ENCODE data around the gene DENND4B. TPM values are rescaled to one million over a fixed set of nuclear protein-coding genes. Genes with fewer than 3 reads are reported as not detected.
"Not testable (repeated sequence)": the region's sequence is repeated elsewhere in the genome, so short reads cannot be mapped to it uniquely, and the experiment has no call there.

The DENND4B gene
- total RNA-seq, 1 experiment from 2014 or later: 5.9 TPM

GRCh38 chr1:153928791-153929341 lies 17.7 kb downstream of the DENND4B start:
- DNase-seq (ENCODE audit: low read depth): peak; percentile 44

DNA sequence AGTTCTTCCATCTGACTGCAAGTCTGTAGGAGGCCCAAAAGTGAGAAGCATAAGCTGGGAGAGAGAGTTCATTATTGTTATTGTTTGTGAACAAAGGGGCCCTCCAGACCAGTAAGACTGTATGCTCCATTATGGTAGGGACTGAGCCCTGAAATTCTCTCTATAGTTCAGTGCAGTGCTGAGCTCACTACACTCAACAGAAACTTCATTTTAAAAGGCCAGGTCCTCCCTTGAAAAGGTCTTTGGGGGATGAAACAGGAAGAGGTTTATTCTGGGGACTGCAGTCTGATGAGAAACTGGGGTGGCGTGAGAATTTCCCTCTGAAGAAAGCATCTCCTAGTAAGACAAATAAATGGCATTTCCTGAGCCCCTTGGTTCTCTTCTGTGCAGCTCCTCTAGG lies 18.3 kb downstream of the DENND4B start:
- DNase-seq (ENCODE audit: low read depth): no peak

DNA sequence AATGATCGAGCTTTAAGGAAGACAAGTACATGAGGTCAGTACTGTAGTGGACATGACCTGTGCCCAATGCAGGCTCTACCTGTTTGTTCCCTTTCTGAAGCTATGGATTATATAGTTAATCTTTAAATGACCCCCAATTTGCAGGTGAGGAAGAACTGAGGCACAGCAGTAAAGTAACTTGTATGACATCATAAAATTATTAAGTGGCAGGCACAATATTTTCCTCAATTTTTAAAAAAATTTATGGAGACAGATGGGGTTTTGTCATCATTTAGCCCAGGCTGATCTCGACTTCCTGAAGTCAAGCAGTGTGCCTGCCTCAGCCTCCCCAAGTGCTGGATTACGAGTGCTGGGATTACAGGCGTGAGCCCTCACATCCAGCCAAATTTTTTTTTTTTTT lies 20.1 kb downstream of the DENND4B start:
- DNase-seq (ENCODE audit: low read depth): no peak

DNA sequence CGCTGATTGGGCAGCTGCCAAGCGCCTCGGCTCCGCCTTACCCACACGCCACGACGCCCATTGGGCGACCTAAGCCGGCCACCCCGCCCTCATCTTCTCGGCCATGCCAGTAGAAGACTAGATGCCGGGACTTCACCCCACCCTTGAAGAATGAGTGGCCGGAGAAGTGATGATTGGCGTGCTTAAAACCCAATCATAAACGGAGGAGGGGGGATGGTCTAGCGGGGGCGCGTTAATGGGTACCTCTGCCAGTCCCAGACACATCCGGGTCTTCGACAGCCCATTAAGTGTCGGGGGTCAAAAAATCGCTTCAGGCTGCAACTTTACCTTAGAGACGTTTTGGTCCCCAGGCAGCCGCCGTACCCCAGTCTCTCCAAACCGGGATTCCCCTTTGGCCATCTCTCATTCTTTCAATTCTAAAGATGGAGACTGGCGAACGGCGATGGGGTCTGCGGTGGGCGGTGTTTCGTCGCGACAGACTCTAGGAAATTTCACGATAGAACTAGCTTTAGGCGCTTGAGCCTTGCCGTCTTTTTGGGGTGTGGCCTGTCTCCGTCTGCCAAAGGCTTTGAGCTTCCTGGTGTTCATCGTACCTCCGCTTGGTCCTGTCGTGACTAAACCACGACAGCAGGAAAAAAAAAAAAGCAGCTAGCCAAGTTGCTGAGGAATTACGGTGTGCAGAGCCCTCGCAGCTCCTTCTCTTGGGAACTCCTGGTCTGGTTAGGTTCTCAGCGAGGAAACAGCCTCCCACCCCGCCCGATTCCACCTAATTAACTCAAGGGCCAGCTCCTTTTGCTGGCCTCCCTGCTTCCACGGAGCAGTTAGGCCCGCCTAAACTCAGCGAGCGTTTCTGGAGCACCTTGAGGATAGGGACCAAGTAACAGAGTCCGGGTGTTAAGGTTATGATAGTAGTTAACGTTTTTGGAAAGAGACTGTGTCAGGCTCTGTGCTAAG lies 23.3 kb downstream of the DENND4B start, which contains the start of gene GATAD2B:
TSS of gene GATAD2B (minus strand) at position 1 of the 954 bp plus-strand sequence. CDS start 94,625 bp downstream, outside the sequence.
- peak; percentile 100 for DNase-seq (ENCODE audit: low read depth)

DNA sequence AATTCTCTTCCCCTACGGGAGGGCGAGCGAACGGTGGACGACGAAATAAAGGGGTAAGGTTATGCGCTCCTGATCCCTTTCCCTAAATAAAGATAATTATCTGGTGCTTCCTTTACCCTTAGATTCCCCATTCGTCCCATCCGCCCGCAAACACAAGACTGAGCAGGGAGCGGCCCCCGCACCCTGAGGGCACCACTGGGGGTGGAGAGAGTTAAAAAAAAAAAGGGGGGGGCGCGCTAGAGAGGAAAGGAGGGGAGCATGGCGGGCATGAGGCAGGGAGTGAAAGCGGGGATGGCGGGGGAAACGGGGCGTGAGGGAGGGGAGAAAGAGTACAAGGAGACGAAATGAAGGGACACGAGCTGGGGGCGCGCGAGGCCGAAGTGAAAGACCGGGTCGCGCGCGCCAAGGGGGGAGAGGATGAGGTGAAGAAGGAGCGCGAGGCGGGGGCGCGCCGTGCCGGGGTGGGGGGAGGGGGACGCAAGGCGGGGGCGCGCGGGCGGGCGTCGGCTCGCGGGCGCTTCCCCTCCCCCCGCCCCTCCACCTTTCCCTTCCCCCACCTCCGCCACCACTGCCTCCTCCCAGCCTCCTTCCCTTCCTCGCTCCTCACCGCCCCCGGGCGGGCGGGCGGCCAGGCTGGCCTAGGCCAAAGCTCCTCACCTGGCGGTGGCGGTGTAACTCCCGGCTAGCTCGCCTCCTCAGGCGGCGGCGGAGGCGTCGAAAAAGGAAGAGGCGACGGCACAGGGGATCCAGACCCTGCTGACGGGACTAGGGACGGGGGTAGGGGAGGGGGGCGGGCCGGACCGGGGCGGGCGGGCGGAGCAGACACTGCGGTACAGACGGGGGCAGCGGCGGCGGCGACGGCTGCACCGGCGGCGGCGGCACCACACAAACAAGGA lies 24.2 kb downstream of the DENND4B start:
- peak; percentile 31 for DNase-seq (ENCODE audit: low read depth)

DNA sequence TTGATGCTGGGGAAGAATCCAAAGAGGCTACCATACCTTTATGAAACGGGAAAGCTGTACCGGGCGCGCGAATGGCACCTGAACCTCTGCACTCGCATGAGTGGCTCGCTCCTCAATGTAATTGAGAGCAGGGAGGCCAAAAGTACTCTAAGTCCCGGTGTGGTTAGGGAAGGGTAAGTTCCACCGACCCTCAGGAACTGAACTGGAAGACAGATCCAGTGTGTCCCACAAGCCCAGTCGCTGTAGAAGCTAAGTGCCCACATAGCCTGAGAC lies 24.8 kb downstream of the DENND4B start:
- DNase-seq (ENCODE audit: low read depth): no peak

DNA sequence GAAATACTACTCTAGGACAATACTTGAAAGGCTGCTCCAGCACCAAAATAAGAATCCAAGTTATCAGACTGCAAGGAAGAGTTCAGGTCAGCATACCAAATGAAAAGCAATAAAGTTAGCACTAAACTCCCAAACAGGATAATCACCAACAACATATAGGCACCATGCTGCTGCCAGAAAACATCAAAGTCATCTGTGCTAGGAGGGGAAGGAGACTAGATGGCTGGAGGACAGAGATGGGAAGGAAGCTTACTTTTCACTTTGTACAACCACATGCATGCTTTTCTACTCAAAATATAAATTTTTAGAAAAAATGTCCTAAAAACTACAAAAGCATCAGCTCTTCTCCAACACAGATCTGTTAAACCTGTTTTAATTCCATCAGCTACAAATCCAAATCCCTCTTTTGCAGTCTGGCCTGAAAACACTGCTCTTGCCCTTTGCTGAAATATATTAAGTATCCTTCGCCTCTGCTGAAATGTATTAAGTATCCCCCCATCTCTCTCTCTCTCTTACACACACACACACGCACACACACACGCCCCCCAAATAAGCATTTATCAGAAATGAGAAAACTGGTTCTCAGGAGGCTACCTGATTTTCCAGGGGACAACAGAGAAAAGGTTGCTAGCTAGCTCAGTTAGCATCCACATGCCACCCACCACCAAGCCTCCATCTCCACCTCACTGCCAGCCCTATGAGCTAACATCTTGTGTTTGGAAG lies 25.3 kb downstream of the DENND4B start:
- no peak for DNase-seq (ENCODE audit: low read depth)

- peak; percentile 17 for DNase-seq (ENCODE audit: low read depth)
Measured at GRCh38 chr1:153919876-153920852, 26.4 kb downstream of the DENND4B start.

DNA sequence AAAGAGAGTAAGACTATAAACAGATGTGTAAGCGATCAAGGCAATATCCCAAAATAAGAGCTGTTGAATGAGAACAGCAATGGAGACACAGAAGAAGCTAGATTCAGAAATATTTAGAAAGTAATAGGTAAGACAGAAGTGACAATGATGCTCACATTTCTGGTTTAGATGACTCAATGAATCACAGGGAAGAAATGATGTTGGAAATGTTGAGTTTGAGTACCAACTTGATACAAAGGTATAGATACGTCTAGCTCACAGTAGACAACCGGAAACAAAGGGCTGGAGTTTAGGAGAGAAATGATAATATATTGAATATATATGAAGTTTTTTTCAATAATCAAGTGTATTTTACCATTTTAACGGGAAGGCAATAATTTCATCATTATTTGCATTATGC lies 30.2 kb downstream of the DENND4B start:
- DNase-seq (ENCODE audit: low read depth): no peak

DNA sequence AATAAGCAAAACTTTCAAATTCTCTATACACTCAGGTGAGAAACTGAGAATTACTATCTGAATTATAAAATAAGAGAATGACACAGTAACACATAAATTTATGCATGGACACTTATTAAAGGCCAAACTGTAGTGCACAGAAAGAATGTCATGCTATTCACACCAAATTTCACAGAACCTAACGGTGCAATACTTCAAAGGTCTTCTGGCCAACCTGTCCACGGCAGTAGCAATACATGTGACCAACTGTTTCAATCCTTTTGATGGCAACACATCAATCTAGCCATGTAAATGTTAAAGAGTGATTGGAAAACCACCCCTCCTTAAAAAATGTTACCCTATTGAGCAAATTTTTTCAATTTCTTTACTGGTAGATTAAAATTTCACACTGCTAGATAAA lies 34.2 kb downstream of the DENND4B start:
- no peak for DNase-seq (ENCODE audit: low read depth)

DNA sequence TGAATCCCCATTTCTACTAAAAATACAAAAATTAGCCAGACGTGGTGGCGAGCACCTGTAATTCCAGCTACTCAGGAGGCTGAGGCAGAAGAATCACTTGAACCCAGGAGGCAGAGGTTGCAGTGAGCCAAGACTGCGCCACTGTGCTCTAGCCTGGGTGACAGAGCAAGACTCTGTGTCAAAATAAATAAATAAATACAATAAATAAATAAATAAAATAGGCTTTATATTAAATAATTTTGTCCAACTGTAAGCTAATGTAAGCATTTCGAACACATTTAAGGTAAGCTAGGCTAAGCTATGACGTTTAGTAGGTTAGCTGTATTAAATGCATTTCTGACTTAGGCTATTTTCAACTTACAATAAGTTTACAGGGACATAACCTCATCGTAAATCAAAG lies 36.0 kb downstream of the DENND4B start:
- not testable (repeated sequence) for DNase-seq (ENCODE audit: low read depth)

DNA sequence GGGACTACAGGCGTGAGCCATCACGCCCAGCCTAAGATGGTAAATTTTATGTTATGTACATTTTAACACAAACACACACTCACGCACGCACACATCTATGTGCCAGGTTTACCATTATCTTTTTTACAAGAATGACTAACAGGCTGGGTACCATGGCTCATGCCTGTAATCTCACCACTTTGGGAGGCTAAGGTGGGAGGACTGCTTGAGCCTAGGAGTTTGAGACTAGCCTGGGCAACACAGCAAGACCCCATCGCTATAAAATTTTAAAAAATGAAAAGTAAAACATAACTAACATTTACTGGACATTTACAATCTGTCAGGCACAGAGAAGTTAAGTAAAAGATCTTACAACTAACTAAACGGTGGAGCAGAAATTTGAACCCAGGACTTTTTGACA lies 38.4 kb downstream of the DENND4B start:
- no peak for DNase-seq (ENCODE audit: low read depth)

DNA sequence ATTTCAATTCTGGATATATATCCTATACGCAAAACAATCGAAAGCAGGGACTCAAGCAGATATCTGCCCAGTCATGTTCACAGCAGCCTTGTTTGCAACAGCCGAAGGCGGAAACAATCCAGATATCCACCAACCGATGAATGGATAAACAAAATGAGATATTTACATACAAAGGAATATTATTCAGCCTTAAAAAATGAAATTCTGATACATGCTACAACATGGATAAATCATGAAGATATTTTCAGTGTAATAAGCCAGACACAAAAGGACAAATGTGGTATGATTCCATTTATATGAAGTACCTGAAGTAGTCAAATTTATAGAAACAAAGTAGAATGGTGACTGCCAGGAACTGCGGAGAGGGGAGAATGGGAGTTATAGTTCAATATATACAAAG lies 39.4 kb downstream of the DENND4B start:
- no peak for DNase-seq (ENCODE audit: low read depth)

- DNase-seq (ENCODE audit: low read depth): no peak
Measured at GRCh38 chr1:153906396-153906795, 40.1 kb downstream of the DENND4B start.

DNA sequence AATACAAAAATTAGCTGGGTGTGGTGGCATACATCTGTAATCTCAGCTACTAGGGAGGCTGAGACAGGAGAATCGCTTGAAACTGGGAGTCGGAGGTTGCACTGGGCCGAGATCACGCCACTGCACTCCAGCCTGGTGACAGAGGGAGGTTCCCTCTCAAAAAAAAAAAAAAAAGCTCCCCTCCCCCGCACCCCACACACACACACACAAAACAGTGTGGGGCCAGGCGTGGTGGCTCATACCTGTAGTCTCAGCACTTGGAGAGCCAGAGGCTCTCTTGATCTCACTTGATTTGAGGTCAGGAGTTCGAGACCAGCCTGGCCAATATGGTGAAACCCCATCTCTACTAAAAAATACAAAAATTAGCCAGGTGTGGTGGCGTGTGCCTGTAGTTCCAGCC lies 40.6 kb downstream of the DENND4B start:
- not testable (repeated sequence) for DNase-seq (ENCODE audit: low read depth)

GRCh38 chr1:153903841-153904455 lies 42.6 kb downstream of the DENND4B start:
- DNase-seq (ENCODE audit: low read depth): no peak

- DNase-seq (ENCODE audit: low read depth): no peak
Measured at GRCh38 chr1:153899509-153899908, 47.0 kb downstream of the DENND4B start.

GRCh38 chr1:153895866-153896265 lies 50.7 kb downstream of the DENND4B start:
- DNase-seq (ENCODE audit: low read depth): not testable (repeated sequence)

DNA sequence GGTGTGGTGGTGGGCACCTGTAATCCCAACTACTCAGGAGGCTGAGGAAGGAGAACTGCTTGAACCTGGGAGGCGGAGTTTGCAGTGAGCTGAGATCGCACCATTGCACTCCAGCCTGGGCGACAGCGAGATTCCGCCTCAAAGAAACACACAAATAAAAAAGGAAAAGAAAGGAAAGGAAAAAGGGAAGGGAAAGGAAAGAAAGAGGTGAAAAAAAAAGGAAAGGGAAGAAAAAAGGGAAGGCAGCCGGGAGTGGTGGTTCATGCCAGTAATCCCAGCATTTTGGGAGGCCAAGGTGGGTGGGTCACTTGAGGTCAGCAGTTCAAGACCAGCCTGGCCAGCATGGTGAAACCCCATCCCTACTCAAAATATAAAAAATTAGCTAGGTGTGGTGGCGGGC lies 55.5 kb downstream of the DENND4B start:
- DNase-seq (ENCODE audit: low read depth): not testable (repeated sequence)

DNA sequence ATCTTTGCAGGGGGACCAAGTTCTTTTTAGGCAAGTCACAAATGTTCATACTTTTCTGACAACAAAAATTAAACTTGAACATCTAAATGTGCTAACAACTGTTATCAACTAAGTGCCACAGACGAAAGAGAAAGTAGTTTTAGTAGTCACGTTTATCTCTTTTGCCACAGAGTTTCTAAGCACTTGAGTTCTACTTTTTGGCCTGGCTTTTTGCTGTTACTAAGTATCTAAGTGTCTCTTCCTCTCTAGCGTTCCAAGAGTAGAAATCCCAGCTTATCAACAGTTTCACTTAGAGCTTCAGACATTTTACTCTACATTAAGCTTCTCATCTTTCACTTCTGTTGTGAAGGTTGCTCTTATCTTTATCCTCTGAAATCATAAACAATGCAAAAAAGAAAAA lies 58.0 kb downstream of the DENND4B start:
- no peak for DNase-seq (ENCODE audit: low read depth)
